HepG2 (cell line): ENCODE measurements around the gene TBL3. TPM values are rescaled to one million over a fixed set of nuclear protein-coding genes. Genes with fewer than 3 reads are reported as not detected.
A peak's percentile ranks its signal among the peaks of the same experiment; 100 is the strongest.

ENCODE experiments used
- ATF5 ChIP-seq: sonication (generic); formaldehyde crosslinking; IDR thresholded peaks from 2 replicates; pipeline ENCODE4 v1.4.0; 2020; ENCODE audit warnings: mild to moderate bottlenecking, low read depth, missing genetic modification reagents
- CBX2 ChIP-seq, 2 experiments: fragments of 200-600 bp in 1 of 2; sonication (generic); formaldehyde crosslinking in 1 of 2; IDR thresholded peaks; 2 replicates each; pipeline versions ENCODE4 v1.7.0 to v1.8.1; 2018 to 2022; ENCODE audit warnings: low read depth in 2 of 2, low read length in 1 of 2, mild to moderate bottlenecking in 1 of 2, missing genetic modification reagents in 1 of 2
- HMGA1 ChIP-seq: sonication (generic); formaldehyde crosslinking; conservative IDR thresholded peaks from 2 replicates; pipeline ENCODE4 v1.4.0; 2020; ENCODE audit warnings: missing genetic modification reagents
- HOXA7 ChIP-seq: sonication (generic); formaldehyde crosslinking; IDR thresholded peaks from 2 replicates; pipeline ENCODE4 v1.8.1; 2022; ENCODE audit warnings: mild to moderate bottlenecking, missing genetic modification reagents, moderate library complexity
- IRF9 ChIP-seq: sonication (generic); formaldehyde crosslinking; IDR thresholded peaks from 2 replicates; pipeline ENCODE4 v1.8.0; 2022; ENCODE audit warnings: missing genetic modification reagents, mild to moderate bottlenecking, borderline replicate concordance
- LCORL ChIP-seq, 2 experiments: fragments of 450-650 bp in 1 of 2; sonication (generic) in 1 of 2; formaldehyde crosslinking in 1 of 2; IDR thresholded peaks; 2 replicates each; pipeline versions ENCODE4 v1.5.0 to v1.6.1; 2017 to 2020; ENCODE audit warnings: antibody characterized with exemption in 1 of 2, missing genetic modification reagents in 1 of 2
- POLR2A ChIP-seq, 2 experiments: IDR thresholded peaks; 2 replicates each; pipeline ENCODE4 v1.6.1; 2011; ENCODE audit warnings: low read depth in 2 of 2, low read length in 2 of 2, mild to moderate bottlenecking in 1 of 2, moderate library complexity in 1 of 2; ENCODE audit not compliant: insufficient read depth in 1 of 2
- POLR2AphosphoS2 ChIP-seq: IDR thresholded peaks from 2 replicates; pipeline ENCODE4 v1.6.1; 2011; ENCODE audit warnings: low read depth, low read length, improper control_type of control experiment
- PREB ChIP-seq: sonication (generic); formaldehyde crosslinking; IDR thresholded peaks from 2 replicates; pipeline ENCODE4 v1.4.0; 2020; ENCODE audit warnings: missing genetic modification reagents
- SRSF9 ChIP-seq: fragments of 200-400 bp; formaldehyde crosslinking; IDR thresholded peaks from 2 replicates; pipeline ENCODE4 v1.6.1; 2018; ENCODE audit warnings: borderline replicate concordance, mild to moderate bottlenecking, low read depth, low read length; ENCODE audit not compliant: insufficient read depth, poor library complexity, severe bottlenecking
- ZNF138 ChIP-seq: sonication (generic); formaldehyde crosslinking; IDR thresholded peaks from 2 replicates; pipeline ENCODE4 v1.5.0; 2020; ENCODE audit warnings: mild to moderate bottlenecking, low read depth, missing genetic modification reagents
- ZNF142 ChIP-seq: sonication (generic); formaldehyde crosslinking; IDR thresholded peaks from 2 replicates; pipeline ENCODE4 v1.4.0; 2020; ENCODE audit warnings: missing genetic modification reagents
- ZNF431 ChIP-seq: sonication (generic); formaldehyde crosslinking; IDR thresholded peaks from 2 replicates; pipeline ENCODE4 v1.9.0; 2022; ENCODE audit warnings: missing genetic modification reagents, low read depth, mild to moderate bottlenecking, borderline replicate concordance
- ZNF878 ChIP-seq: sonication (generic); formaldehyde crosslinking; IDR thresholded peaks from 2 replicates; pipeline ENCODE4 v1.8.1; 2023; ENCODE audit warnings: mild to moderate bottlenecking, missing genetic modification reagents, moderate library complexity
- polyA plus RNA-seq, 8 experiments: library from polyadenylated mRNA; depleted of rRNA in 3 of 8; stranded (reverse) in 7 of 8; unstranded in 1 of 8; fragments of >200 nt; fragmentation: Illumina TruSeq in 4 of 8; extraction: Trizol in 4 of 8; gene quantifications; 2 replicates each; pipeline versions ENCODE4 v1.2.1 to v1.2.3, GENCODE V29; 2011 to 2016; ENCODE audit warnings: low read depth in 4 of 8, missing spikeins in 1 of 8, mixed read lengths in 1 of 8; ENCODE audit not compliant: insufficient read depth in 1 of 8
- total RNA-seq, 5 experiments: library from RNA; depleted of rRNA; stranded (reverse); fragments of >200 nt; fragmentation: Illumina TruSeq; extraction: Trizol; gene quantifications; 2 replicates each; pipeline ENCODE4 v1.2.3, GENCODE V29; 2016; ENCODE audit warnings: low read depth in 1 of 5

The TBL3 gene
- total and polyA plus RNA-seq, 2 of the 13 experiments (the other 11 are each of a cell fraction or from before 2014, with no cell fraction given) = 16.8 to 38.0 TPM

GRCh38 chr16:1932050-1933028 is 39.5 kb upstream of the TBL3 start (continued):
- TF ChIP-seq ZNF142 (CRISPR knock-in tag) (peak; percentile 34; the same call in 1 of the 2 replicates), ATF5 (CRISPR knock-in tag) (no peak), ZNF138 (no peak), POLR2A (IDR thresholded peaks at IDR 0.05; ENCODE audit: insufficient read depth in 1 of 2, low read depth in 2 of 2, low read length in 2 of 2) (no peak), ZNF431 (no peak), IRF9 (CRISPR knock-in tag) (no peak), HMGA1 (no peak), SRSF9 (no peak), POLR2AphosphoS2 (no peak), CBX2 (IDR thresholded peaks at IDR 0.05; ENCODE audit: low read depth, low read length) (no peak), CBX2 (CRISPR knock-in tag; IDR thresholded peaks at IDR 0.05; ENCODE audit: low read depth) (no peak), HOXA7 (CRISPR knock-in tag) (no peak), ZNF878 (CRISPR knock-in tag) (no peak), LCORL (IDR thresholded peaks at IDR 0.05) (no peak), LCORL (CRISPR knock-in tag; IDR thresholded peaks at IDR 0.05) (no peak), PREB (CRISPR knock-in tag) (no peak)
